Activated CD4-positive, CD25-positive, alpha-beta regulatory T cell (primary cell): Measurements from ENCODE around the gene XK.
A peak's percentile ranks its signal among the peaks of the same experiment; 100 is the strongest.
"Not testable (repeated sequence)": the region's sequence is repeated elsewhere in the genome, so short reads cannot be mapped to it uniquely, and the experiment has no call there.

Experiments used
- DNase-seq, 4 experiments: peaks; one replicate each; lab custom pipeline; 2025; lab: John Stamatoyannopoulos, UW

Gene XK, protein sequence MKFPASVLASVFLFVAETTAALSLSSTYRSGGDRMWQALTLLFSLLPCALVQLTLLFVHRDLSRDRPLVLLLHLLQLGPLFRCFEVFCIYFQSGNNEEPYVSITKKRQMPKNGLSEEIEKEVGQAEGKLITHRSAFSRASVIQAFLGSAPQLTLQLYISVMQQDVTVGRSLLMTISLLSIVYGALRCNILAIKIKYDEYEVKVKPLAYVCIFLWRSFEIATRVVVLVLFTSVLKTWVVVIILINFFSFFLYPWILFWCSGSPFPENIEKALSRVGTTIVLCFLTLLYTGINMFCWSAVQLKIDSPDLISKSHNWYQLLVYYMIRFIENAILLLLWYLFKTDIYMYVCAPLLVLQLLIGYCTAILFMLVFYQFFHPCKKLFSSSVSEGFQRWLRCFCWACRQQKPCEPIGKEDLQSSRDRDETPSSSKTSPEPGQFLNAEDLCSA

DNA sequence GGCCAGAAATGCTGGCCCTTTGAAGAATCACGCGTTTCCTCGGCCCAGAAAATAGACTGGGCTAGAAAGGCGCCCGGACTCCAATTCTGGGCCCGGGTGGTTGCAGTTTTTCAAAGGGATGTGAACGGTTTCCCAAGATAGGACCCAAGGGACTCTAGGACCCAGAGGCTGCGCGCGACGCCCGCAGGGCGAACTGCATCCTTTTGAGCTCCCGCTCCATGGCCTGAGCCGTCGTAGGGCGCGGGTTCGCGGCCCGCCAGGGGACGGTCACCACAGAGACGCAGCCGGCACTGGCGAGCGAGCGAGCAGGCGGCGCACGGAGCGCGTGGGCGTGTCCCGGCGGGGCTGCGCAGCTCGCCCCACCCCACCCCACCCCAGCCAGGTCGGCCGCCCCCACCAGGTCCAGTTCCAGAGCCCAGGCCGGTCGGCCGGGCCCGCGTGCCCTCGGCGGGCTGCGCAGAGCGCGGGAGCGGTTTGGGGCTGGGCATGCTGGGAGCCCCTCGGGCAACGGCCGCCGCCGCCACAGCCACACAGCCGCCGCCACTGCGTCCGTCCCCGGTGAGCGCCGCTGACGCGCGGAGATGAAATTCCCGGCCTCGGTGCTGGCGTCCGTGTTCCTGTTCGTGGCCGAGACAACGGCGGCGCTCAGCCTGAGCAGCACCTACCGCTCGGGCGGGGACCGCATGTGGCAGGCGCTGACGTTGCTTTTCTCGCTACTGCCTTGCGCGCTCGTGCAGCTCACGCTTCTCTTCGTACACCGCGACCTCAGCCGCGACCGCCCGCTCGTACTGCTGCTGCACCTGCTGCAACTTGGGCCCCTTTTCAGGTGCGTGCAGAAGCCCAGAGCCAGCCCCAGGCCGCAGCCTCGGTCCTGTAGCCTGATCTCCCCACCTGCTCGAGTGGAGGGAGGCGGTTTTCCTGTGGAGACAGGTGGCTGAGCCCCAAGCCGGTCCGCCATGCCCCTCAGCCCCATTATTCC lies at the start of gene XK:
TSS of gene XK (plus strand) at position 411 of the 979 bp plus-strand sequence. CDS start at position 582, 171 bp downstream.
- peak in 2 of 4 experiments; percentile 0 to 2 for DNase-seq

DNA sequence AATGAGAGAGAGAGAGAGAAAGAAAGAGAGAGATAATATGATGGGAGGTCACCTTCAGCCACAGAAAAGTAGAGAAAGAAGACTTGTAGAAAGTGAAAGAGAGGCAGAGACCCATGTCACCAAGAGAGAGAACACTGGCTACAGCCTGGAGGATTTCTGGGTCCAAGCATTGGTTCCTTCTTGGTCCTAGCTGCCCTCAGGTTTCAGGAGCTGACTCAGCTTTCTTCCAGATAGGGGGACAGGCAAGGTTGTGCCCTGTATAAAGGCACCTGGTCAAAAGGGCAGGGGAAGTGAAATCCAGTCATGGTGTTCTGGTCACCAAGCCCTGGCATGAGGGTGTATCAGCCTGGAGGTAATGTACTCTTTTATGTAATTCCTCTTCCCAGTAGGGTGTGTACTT lies 47.5 kb upstream of the XK start:
- no peak for DNase-seq

DNA sequence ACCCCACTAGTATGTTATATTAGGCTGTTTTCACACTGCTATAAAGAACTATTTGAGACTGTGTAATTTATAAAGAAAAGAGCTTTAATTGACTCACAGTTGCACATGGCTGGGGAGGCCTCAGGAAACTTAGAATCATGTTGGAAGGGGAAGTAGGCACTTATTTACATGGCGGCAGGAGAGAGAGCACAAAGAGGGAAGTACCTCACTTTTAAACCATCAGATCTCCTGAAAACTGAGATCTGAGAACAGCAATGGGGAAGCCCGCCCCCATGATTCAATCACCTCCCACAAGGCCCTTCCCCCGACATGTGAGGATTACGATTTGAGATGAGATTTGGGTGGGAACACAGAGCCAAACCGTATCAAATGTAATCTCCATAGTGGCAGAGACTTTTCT lies 45.4 kb upstream of the XK start:
- DNase-seq = no peak

DNA sequence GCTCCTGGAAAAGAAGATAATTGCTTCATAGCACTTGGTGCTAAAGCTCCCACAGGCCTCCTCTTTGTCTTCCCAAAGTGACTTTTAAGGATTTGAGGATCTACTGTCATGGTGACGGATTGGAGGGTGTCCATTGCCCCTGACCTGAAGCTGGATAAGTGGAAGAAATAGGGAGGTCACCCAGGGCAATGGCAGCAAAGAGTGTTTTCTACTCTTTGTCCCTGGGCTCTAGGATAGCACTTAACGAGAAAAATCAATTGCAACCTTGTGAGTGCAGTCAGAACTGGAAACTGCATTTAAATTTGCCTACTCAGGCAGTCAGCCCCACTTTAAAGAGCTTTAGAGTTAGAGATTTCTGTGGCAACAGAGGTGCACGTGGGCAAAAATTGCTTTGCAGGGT lies 43.7 kb upstream of the XK start:
- no peak for DNase-seq

DNA sequence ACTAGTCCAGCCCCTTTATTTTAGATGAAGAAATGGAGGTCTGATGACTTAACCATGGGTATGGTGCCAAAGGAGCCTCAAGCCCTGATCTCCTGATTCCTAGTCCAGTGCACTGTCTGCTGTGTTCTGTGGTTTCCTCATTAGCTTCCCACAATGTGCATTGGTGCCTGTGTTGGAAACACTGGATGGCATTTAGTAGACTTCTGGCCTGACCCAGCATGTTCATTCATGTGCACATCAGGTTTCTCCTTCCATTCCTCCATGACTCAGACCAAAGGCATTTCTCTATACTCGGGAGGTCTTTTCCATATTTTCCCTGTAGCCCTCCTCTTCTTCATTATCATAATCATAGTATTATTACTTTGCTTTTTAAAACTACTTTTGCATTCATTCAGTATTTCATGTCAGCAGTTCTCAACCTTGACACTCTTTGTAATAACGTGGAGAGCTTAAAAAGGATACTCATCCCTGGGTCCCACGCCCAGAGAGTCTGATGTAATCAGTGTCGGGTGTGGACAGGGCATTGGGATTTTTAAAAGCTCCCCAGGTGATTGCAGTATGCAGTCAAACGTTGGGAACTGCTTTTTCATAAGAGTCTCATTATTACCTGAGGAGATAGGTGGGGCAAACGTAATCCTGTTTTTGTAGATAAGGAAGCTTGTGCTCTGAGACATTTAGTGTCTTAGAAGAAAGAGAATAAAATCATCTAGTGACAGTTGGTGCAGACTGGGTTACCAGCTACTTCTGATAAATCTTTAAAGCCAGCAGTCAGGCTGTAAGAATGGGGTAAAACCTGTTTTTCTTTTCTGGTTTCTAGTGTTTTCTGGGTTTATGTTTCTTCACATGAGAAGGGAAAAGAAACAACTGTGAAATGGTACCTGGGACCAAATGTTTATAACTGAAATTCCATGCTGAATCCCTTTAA lies 40.9 kb upstream of the XK start:
- no peak for DNase-seq

DNA sequence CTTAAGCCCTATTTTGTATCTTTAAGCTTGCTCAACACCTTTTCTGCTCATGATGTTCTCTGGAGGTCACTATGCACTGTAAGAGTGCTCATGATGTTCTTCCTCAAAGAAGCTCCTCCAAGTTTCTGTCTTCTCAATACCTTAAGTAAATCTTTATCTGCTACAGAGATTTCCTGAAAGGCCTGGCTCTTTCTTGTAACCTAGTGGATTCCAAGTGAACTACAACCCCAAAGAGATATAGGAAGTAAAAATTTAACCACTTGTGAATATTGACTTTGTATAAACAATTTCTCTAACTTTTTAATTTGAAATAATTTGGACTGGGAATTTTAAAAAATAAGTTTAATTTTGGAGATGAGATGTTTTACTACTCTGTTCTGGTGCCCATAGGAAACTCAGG lies 39.3 kb upstream of the XK start:
- DNase-seq = no peak

DNA sequence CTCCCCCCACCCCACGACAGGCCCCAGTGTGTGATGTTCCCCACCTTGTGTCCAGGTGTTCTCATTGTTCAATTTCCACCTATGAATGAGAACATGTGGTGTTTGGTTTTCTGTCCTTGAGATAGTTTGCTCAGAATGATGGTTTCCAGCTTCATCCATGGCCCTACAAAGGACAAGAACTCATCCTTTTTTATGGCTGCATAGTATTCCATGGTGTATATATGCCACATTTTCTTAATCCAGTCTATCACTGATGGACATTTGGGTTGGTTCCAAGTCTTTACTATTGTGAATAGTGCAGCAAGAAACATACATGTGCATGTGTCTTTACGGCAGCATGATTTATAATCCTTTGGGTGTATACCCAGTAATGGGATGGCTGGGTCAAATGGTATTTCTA lies 34.7 kb upstream of the XK start:
- not testable (repeated sequence) for DNase-seq

DNA sequence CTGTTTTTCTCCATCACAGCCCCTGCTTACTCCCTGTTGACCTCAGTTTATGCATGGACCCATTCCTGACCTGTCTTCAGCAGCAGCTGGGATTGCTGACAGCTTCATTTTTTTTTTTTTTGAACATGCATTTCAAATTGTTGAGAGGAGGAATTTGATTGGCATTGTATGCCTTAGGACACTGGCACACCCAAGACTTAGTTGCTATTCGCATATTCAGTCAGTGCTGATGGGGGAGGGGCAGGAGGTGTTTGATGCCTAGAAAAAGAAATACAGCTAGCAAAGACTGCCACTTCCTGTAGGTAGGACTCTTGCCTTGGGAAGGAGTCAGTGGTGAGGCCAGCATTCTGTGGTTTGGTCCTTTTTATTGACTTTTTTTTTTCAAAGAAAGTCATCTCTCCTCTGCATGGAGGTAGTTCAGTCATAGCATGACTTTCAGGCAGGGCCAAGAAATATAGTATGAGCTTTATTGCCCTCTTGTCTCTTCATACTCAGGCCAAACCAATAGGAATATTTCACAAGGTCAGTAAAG lies 33.6 kb upstream of the XK start:
- no peak for DNase-seq

DNA sequence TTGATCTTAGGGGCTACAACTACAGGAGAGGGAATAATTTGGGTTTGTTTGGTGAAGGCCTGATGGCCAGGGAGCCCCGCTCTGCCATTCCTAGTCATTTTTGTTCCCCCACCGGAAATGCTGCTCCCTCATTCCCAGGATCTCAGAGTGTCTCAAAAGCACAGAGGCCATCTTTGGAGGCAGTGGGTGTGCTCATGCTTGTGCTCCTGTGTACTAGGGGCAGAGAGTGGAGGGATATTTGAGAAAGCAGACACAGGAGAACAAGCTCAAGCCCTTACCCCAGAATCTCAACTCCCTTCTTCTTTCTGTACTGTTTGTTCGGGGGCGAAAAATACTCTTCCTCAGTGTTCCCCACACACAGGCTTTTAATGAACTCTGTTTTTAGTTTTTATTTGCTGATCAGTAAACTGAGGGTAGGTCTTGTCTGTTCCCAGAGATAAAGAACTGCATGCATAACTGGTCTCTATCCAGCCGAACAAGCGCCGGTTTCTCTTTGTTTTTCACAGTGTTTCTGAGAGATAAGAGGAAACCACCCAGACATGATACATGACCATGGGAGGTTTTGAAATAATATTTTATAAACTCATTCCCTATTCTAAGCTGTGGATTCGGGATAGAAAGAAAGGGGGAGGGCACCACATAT lies 32.9 kb upstream of the XK start:
- no peak for DNase-seq

DNA sequence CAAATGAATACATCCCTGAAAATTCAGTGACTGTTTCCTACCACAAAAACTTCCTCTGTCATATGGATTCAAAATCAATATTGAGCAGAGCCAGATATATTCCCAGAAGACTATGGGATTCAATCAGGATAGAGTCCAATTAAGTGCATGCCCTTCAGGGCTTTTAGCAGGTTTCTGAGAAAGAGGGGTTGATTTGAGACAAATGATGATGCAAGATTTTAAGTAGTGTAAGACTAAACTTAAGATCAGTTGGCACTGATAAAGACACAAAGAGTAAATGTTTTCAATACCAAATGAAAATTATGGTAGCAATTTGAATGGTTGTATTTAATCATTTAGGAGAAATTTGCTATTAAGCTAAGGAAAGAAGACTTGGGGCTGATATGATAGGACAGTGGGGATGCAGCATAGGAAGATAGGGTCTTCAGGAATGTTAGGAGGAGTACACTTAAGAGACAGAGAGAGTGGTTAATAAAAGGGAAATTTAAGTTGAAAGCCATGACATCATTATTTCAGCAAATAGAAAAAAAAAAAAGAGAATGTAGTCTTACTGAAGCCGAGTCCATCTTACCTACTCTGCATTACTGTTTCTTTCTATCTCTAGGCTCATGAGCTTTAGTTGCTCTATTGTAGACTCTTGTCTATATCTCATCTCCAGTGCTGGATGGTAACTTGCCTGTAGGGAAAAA lies 32.0 kb upstream of the XK start:
- DNase-seq = no peak

DNA sequence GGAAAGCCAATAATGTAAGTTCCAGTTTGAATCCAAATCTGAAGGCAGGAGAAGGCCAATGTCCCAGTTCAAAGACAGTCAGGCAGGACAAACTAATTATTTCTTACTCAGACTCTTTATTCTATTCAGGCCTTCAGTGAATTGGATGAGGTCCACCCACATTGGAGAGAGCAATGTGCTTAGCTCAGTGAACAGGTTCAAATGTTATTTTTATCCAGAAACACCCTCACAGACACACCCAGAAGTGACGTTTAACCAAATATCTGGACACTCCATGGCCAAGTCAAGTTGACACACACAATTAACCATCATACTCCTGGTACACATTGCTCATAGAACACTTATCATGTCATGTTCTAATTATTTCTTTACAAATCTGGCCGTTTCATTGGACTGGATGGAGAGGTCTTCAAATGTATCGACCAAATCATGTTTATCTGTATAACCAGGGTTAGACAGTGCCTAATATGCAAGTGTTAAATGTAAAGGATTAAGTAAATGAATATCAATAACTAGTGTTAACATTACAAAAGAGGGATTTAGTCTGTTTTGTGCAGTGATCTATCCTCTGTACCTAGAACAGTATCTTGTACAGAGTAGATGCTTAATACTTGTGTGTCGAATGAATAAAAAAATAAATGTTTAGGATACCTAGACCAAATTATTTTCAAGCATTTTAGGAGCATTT lies 27.1 kb upstream of the XK start:
- no peak for DNase-seq

DNA sequence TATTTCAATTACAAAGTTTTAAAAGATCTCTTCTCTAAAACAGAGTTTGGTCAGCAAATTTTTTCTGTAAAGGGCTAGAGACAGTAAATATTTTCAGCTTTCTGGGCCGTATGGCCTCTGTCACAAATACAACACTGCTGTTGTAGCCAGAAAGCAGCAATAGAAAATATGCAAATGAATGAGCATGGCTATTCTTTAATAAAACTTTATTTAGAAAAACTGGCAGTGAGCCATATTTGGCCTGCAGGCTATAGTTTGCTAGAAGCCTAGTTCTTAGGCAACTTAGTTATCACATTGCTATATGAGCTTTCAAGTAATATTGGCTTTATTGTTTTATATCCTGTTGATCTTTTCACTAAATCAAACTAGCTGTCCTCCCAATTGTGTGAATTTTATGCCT lies 26.5 kb upstream of the XK start:
- DNase-seq = no peak

DNA sequence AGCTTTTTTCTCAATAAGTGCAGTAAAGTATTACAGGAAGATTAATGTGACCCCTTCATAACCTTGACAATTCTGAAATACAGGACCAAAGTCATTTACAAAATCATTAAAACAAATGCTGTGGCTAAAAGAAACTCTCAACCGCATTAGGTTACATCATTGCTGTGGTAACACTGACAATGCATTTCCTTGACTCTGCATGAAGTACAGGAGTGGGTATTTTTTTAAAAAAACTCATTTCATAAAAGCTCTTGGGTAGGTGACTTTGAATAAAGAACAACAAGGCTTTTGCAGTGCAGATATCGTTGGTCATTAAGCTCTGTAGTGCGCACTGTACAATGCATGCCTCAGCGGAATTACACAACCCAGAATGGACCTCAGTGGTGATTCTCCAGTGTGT lies 23.4 kb upstream of the XK start:
- DNase-seq = no peak

DNA sequence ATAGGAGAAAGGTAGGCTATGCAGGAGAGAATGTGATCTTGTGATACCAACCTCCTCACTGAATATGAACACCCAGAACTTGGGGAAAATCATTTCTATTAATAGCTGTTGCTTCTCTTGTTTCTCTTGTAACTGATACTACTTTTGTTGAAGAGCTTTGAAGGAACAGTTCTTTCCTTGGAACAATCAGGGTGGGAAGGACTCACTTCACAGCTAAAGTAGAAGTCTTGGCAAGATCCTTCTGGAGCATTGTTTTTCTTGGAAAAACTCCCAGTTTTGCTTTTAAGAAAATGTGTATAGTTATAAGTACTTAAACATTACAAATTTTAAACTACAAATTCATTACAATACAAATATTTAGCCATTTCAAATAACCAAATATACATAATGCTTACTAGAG lies 19.1 kb upstream of the XK start:
- DNase-seq = no peak

DNA sequence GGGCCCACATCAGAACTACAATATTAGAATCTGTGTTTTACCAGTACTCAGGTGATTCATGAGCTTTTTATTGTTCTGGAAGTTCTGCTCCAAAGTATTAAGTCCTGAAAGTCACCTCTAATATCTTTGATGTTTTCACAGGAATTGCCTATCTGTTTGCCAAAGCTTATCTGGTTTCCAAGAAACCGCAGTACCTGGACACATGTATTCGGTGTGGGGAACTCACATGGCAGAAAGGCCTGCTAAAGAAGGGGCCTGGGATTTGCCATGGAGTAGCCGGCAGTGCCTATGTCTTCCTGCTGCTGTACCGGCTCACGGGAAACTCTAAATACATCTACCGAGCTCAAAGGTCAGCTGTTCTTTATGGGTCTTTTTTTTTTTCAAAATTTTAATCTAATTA lies 18.4 kb upstream of the XK start:
- no peak for DNase-seq

DNA sequence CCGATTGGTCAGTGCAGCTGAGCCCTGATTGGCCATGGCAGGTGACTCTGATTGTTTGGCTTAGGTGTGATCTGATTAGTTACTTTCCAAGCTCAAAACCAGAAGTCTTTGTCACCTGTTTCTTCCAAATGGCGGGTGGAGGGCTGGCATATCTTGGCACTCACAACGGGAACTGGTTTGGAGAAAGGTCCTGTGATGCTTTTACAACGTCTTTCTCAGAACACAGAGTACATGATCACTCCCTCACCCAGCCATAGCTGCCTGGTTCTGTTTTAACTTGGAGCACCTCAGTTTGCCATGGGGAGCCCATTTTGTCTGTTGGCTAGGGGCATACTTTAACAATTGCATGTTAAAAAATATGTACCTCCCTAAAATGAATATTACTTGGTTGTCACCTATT lies 13.0 kb upstream of the XK start:
- no peak for DNase-seq

DNA sequence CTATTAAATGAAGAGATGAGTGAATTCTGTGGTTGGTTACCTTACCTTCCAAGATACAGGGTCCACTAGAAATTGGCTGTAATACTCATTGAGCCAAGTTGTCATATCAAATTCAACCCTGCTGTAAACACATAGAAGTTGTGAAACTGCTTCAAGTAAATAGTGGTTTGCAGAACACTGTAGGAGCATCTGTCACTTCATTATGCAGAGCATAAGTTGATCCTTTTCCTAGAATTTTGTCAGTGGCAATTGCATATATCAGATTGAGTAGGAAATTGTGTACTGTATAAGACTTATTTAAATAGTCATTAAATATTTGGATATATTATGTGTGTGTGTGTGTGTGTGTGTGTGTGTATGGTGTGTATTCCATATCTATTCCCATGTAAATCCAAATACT lies 8.8 kb upstream of the XK start:
- no peak for DNase-seq

DNA sequence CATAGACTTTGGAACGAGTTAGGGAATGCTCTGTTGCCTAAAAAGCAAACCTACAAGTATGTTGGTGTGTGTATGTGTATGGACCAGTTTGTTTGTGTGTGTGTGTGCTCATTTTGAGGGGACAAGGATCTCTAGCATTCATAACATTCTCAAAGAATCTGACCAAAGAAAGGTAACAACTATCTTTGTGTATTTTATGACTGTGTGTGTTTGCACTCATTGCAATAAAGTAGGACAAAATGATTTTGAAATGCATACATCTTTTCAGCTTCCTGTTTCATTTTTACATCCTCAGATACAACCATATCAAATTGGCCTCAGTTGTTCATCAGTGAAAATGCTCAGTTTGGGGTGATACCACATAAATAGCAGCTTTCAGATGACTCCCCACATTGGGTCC lies 8.3 kb upstream of the XK start:
- DNase-seq = no peak

DNA sequence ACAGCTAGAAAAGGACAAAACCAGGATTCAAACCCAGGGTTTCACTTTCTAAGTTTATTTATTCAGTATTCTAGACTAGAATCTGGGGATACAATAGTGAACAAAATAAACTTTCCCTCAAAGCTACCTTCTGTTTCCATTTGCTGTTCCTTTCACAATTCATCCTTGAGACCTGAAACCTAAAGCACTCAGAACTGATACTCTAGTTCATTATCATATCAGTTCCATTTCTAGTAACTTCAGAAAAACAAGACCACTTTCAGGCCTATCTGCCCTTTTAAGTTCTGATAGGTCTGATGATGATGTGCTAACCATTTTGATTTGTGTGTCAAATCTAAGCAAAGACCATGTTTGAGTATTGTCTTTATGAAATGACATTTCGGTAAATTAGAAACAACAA lies 7.8 kb upstream of the XK start:
- DNase-seq = no peak

DNA sequence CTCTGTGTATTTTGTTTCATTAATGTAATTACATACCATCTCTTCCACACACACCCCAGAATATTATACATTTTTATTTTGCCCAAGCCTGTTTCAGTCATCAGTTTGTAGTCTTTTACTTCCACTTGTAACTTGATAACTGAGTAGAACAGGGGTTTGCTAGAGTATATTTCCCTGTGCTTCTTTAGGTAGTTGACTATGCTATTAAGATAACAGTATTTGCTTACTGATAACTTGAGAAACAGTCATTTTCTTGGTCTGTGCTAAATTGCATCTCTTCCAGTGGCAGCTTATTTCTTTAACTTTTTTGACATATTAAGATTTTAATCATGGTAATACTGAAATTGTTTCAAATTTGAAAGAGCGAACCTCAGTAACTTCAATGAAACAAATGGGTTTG lies 7.0 kb upstream of the XK start:
- no peak for DNase-seq
